ENCODE results near the gene SOHLH1. TPM values are rescaled to one million over a fixed set of nuclear protein-coding genes. Genes with fewer than 3 reads are reported as not detected.

Gene SOHLH1
- total RNA-seq, 3 donors from 2014 or later (not counting 1 experiment from before 2014, with no cell fraction given): not detected

DNA sequence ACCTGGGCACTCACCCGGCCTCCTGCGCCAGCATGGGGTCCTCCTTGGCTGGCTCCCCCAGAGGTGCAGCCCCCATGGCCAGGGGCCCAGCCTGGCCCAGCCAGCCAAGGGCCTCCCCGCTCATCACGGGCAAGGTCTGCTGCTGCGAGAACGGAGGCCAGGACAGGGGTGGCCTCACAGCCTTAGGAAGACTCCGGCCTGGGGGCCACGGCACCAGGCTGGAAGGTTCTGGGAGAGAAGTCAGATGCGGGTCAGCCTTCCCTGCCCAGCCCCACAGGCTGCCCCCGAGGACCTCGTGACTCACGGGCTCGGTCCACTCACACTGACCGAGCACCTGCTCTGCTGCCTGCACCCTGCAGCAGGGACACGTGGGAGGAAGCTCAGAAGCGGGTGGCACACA, 4.2 kb downstream of the SOHLH1 start:
- Mint-ChIP-seq H3K4me3 (no peak overlapping the region), H3K9me3 (no peaks in the 10 kb centered on the region), H3K36me3 (no peaks in the 10 kb centered on the region), H3K27ac (no peak overlapping the region), H3K4me1 (no peaks in the 10 kb centered on the region), H3K27me3 (ENCODE audit: low read depth in 2 of 2) (no peaks in the 10 kb centered on the region)
- H3K27me3 ChIP-seq (ENCODE audit: control insufficient read depth, insufficient read depth, low read length): no peaks in the 10 kb centered on the region
- ATAC-seq (no peak), DNase-seq (no peak)
- H3K36me3 ChIP-seq (ENCODE audit: control insufficient read depth, insufficient read depth, low read length): no peaks in the 10 kb centered on the region
- TF ChIP-seq, protein P1, sequence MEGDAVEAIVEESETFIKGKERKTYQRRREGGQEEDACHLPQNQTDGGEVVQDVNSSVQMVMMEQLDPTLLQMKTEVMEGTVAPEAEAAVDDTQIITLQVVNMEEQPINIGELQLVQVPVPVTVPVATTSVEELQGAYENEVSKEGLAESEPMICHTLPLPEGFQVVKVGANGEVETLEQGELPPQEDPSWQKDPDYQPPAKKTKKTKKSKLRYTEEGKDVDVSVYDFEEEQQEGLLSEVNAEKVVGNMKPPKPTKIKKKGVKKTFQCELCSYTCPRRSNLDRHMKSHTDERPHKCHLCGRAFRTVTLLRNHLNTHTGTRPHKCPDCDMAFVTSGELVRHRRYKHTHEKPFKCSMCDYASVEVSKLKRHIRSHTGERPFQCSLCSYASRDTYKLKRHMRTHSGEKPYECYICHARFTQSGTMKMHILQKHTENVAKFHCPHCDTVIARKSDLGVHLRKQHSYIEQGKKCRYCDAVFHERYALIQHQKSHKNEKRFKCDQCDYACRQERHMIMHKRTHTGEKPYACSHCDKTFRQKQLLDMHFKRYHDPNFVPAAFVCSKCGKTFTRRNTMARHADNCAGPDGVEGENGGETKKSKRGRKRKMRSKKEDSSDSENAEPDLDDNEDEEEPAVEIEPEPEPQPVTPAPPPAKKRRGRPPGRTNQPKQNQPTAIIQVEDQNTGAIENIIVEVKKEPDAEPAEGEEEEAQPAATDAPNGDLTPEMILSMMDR (IDR thresholded peaks at IDR 0.05): no peak
- intact Hi-C loops (cut with micrococcal nuclease): no loop called here
- H3K9me3 ChIP-seq (ENCODE audit: control insufficient read depth, insufficient read depth, low read length): no peaks in the 10 kb centered on the region
- 84% methylated on average over 16 of the region's 16 CpGs for WGBS (ENCODE audit: insufficient coverage)
- H3K27ac ChIP-seq (ENCODE audit: low read length): no peak overlapping the region
- H3K4me3 ChIP-seq (ENCODE audit: low read length): no peak overlapping the region
- H3K4me1 ChIP-seq (ENCODE audit: control insufficient read depth, insufficient read depth, low read length): no peaks in the 10 kb centered on the region

DNA sequence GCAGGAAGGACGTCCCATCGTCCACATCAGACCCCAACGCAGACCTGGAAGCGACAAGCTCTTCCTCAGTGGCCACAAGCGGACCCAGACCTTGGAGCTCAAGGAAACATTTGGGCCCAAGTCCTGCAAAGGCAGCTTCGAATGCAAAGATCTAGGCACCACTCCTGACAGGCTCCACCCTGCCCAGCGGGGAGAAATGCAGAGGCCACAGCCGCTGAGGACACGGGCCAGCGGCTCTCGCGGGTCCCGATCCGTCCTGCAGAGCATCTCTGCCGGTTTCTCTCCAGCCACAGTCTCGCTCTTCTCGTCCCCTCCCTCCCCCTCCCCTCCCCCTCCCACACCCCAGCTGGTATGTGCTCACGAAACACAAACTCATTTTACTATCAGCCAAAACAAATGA, 4.9 kb downstream of the SOHLH1 start:
- H3K9me3 Mint-ChIP-seq: no peaks in the 10 kb centered on the region
- TF ChIP-seq, protein P1 (IDR thresholded peaks at IDR 0.05): no peak
- 64% methylated on average over 18 of the region's 18 CpGs for WGBS (ENCODE audit: insufficient coverage)
- H3K9me3 ChIP-seq (ENCODE audit: control insufficient read depth, insufficient read depth, low read length): no peaks in the 10 kb centered on the region
- H3K4me1 Mint-ChIP-seq: no peaks in the 10 kb centered on the region
- H3K36me3 ChIP-seq (ENCODE audit: control insufficient read depth, insufficient read depth, low read length): no peaks in the 10 kb centered on the region
- H3K27ac ChIP-seq (ENCODE audit: low read length): no peak overlapping the region
- no peaks in the 10 kb centered on the region for H3K27me3 ChIP-seq (ENCODE audit: control insufficient read depth, insufficient read depth, low read length)
- no peak overlapping the region for H3K4me3 Mint-ChIP-seq
- no peak for ATAC-seq
- no peaks in the 10 kb centered on the region for H3K27me3 Mint-ChIP-seq (ENCODE audit: low read depth in 2 of 2)
- no peak overlapping the region for H3K4me3 ChIP-seq (ENCODE audit: low read length)
- no peak overlapping the region for H3K27ac Mint-ChIP-seq
- no peaks in the 10 kb centered on the region for H3K4me1 ChIP-seq (ENCODE audit: control insufficient read depth, insufficient read depth, low read length)
- no peak for DNase-seq
- intact Hi-C loops (cut with micrococcal nuclease): no loop called here
- H3K36me3 Mint-ChIP-seq: no peaks in the 10 kb centered on the region

DNA sequence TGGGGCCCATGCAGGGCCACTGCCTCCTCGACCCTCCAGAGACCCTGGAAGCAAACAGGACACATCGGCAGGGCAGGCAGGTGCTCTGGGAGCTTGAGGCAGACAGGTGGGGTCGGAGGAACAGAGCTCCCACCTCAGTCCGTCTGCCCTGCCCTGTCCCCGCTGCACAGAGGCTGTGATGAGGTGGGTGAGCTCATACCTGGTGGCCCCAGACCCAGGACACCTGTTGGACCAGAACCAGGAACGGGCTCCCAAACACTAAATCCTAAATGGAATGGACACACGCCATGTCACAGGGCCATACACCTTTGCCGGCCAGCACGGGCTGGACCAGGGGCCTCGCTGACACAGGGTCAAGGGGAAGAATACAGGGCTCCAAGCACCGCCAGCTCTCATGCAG, 5.5 kb downstream of the SOHLH1 start:
- Mint-ChIP-seq H3K27me3 (ENCODE audit: low read depth in 2 of 2) (no peaks in the 10 kb centered on the region), H3K4me3 (no peak overlapping the region), H3K9me3 (no peaks in the 10 kb centered on the region), H3K27ac (no peak overlapping the region), H3K4me1 (no peaks in the 10 kb centered on the region), H3K36me3 (no peaks in the 10 kb centered on the region)
- no peak for ATAC-seq
- no peak for DNase-seq
- no peak overlapping the region for H3K4me3 ChIP-seq (ENCODE audit: low read length)
- H3K27ac ChIP-seq (ENCODE audit: low read length): no peak overlapping the region
- TF ChIP-seq, protein P1 (IDR thresholded peaks at IDR 0.05): no peak
- H3K36me3 ChIP-seq (ENCODE audit: control insufficient read depth, insufficient read depth, low read length): no peaks in the 10 kb centered on the region
- 82% methylated on average over 11 of the region's 11 CpGs for WGBS (ENCODE audit: insufficient coverage)
- no peaks in the 10 kb centered on the region for H3K4me1 ChIP-seq (ENCODE audit: control insufficient read depth, insufficient read depth, low read length)
- intact Hi-C loops (cut with micrococcal nuclease): no loop called here
- no peaks in the 10 kb centered on the region for H3K27me3 ChIP-seq (ENCODE audit: control insufficient read depth, insufficient read depth, low read length)
- no peaks in the 10 kb centered on the region for H3K9me3 ChIP-seq (ENCODE audit: control insufficient read depth, insufficient read depth, low read length)

DNA sequence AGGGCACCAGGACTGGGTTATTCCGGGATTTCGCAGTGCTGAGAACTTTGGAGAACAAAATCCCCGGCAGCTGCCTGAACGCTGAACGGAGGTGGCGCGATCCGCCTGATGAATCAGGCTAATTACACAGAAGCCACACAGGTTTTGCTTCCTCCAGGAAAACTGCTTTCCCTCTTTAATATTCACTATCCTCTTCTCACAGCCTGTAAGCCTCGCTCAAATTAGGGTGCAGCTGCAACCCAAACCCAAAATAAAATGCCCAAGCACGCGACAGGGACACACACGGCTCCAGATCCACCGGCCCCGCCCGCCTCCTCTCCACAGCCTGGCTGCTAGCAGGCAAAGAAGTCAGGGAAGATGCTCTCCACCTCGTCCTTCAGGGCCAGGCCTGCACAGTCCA, 6.0 kb downstream of the SOHLH1 start:
- Histone ChIP-seq H3K4me1 (ENCODE audit: control insufficient read depth, insufficient read depth, low read length) (no peaks in the 10 kb centered on the region), H3K36me3 (ENCODE audit: control insufficient read depth, insufficient read depth, low read length) (no peaks in the 10 kb centered on the region), H3K27me3 (ENCODE audit: control insufficient read depth, insufficient read depth, low read length) (no peaks in the 10 kb centered on the region), H3K9me3 (ENCODE audit: control insufficient read depth, insufficient read depth, low read length) (no peaks in the 10 kb centered on the region), H3K27ac (ENCODE audit: low read length) (no peak overlapping the region), H3K4me3 (ENCODE audit: low read length) (no peak overlapping the region)
- Mint-ChIP-seq H3K9me3 (no peaks in the 10 kb centered on the region), H3K4me3 (no peak overlapping the region), H3K27ac (no peak overlapping the region), H3K27me3 (ENCODE audit: low read depth in 2 of 2) (no peaks in the 10 kb centered on the region), H3K36me3 (no peaks in the 10 kb centered on the region), H3K4me1 (no peaks in the 10 kb centered on the region)
- 81% methylated on average over 16 of the region's 16 CpGs for WGBS (ENCODE audit: insufficient coverage)
- intact Hi-C loops (cut with micrococcal nuclease): no loop called here
- ATAC-seq: no peak
- DNase-seq: no peak
- TF ChIP-seq, protein P1 (IDR thresholded peaks at IDR 0.05): no peak
